ENCODE results near the gene PLCH1. TPM values are rescaled to one million over a fixed set of nuclear protein-coding genes. Genes with fewer than 3 reads are reported as not detected.

PLCH1 gene
- total and polyA plus RNA-seq, 9 donors: 0.04 to 6.3 (median 0.79) TPM

GRCh38 chr3:155741603-155742002, 3.3 kb downstream of the PLCH1 start:
- no peak for DNase-seq
- intact Hi-C loops (cut with DNase I): no loop called here
- H3K4me1 ChIP-seq (ENCODE audit: insufficient read depth): peaks cover 1% of the 10 kb centered on the region
- no peak overlapping the region for H3K27ac ChIP-seq
- H3K4me3 ChIP-seq: no peak overlapping the region
- TF ChIP-seq EP300 (IDR thresholded peaks at IDR 0.05): no peak
- TF ChIP-seq CTCF (IDR thresholded peaks at IDR 0.05): no peak
- TF ChIP-seq POLR2A (IDR thresholded peaks at IDR 0.05): no peak
- no peaks in the 10 kb centered on the region for H3K9me3 ChIP-seq
- H3K27me3 ChIP-seq: no peaks in the 10 kb centered on the region
- H3K36me3 ChIP-seq: no peaks in the 10 kb centered on the region

- TF ChIP-seq EP300 (IDR thresholded peaks at IDR 0.05): no peak
- no peak for TF ChIP-seq POLR2A (IDR thresholded peaks at IDR 0.05)
- H3K27ac ChIP-seq: no peak overlapping the region
- H3K36me3 ChIP-seq: no peaks in the 10 kb centered on the region
- H3K9me3 ChIP-seq: no peaks in the 10 kb centered on the region
- H3K4me1 ChIP-seq (ENCODE audit: insufficient read depth): peaks cover 1% of the 10 kb centered on the region
- H3K27me3 ChIP-seq: no peaks in the 10 kb centered on the region
- intact Hi-C loops (cut with DNase I): no loop called here
- WGBS, 3 donors: 79 to 85% (median 82%) methylated on average over 3 of the region's 3 CpGs
- H3K4me3 ChIP-seq: no peak overlapping the region
- DNase-seq: no peak
Measured at GRCh38 chr3:155741101-155741500, 3.8 kb downstream of the PLCH1 start.

GRCh38 chr3:155739154-155739553, 5.7 kb downstream of the PLCH1 start:
- no peaks in the 10 kb centered on the region for H3K4me1 ChIP-seq (ENCODE audit: insufficient read depth)
- no peaks in the 10 kb centered on the region for H3K27me3 ChIP-seq
- no peak for DNase-seq
- TF ChIP-seq CTCF (IDR thresholded peaks at IDR 0.05) (no peak), EP300 (IDR thresholded peaks at IDR 0.05) (no peak), POLR2A (IDR thresholded peaks at IDR 0.05) (no peak)
- 4 to 10% (median 5%) methylated on average over 5 of the region's 5 CpGs for WGBS, 3 donors
- no peak overlapping the region for H3K27ac ChIP-seq
- intact Hi-C loops (cut with DNase I): no loop called here
- no peaks in the 10 kb centered on the region for H3K9me3 ChIP-seq
- no peaks in the 10 kb centered on the region for H3K36me3 ChIP-seq
- H3K4me3 ChIP-seq: no peak overlapping the region

GRCh38 chr3:155738580-155739076, 6.2 kb downstream of the PLCH1 start:
- DNase-seq: no peak
- no peaks in the 10 kb centered on the region for H3K4me1 ChIP-seq (ENCODE audit: insufficient read depth)

More at GRCh38 chr3:155738580-155739076, 6.2 kb downstream of the PLCH1 start:
- H3K27me3 ChIP-seq: no peaks in the 10 kb centered on the region
- no peak overlapping the region for H3K27ac ChIP-seq
- H3K36me3 ChIP-seq: no peaks in the 10 kb centered on the region
- H3K4me3 ChIP-seq: no peak overlapping the region
- TF ChIP-seq EP300 (IDR thresholded peaks at IDR 0.05) (no peak), POLR2A (IDR thresholded peaks at IDR 0.05) (no peak), CTCF (IDR thresholded peaks at IDR 0.05) (no peak)
- 89 to 91% (median 89%) methylated on average over 13 of the region's 13 CpGs for WGBS, 3 donors
- H3K9me3 ChIP-seq: no peaks in the 10 kb centered on the region
- intact Hi-C loops (cut with DNase I): no loop called here

All from ovary (tissue), 9 donors.